ENCODE data around the gene TLR4. TPM values are rescaled to one million over a fixed set of nuclear protein-coding genes. Genes with fewer than 3 reads are reported as not detected.

Gene TLR4
- total RNA-seq, 2 experiments from 2014 or later = 4.4 to 10.4 TPM

GRCh38 chr9:117742131-117742530 lies 37.9 kb downstream of the TLR4 start:
- H3K79me2 ChIP-seq (ENCODE audit: insufficient read depth, low read depth, low read length) = no peaks in the 10 kb centered on the region
- CTCF ChIA-PET (ENCODE audit: unreplicated experiment) = no interaction called here
- H3K4me2 ChIP-seq (ENCODE audit: low read length) = no peak overlapping the region
- TF ChIP-seq CTCF (conservative IDR thresholded peaks at IDR 0.05; ENCODE audit: low read length) (no peak), EZH2phosphoT487 (IDR thresholded peaks at IDR 0.05; ENCODE audit: borderline replicate concordance, low read depth, low read length) (no peak)
- POLR2A ChIA-PET = interaction anchor here (1.0 kb wide), 1 partner anchor 16 kb away, joined by 3 read pairs; no protein-coding TSS in a partner anchor
- no peaks in the 10 kb centered on the region for H3K9me2 ChIP-seq (ENCODE audit: insufficient read depth, low read length)
- no TSS peak for BruUV-seq (replicated peaks)
- H2AFZ ChIP-seq (ENCODE audit: low read length) = no peak overlapping the region
- no peaks in the 10 kb centered on the region for H4K20me1 ChIP-seq (ENCODE audit: insufficient read depth, low read length)
- no peak overlapping the region for H3K4me3 ChIP-seq (ENCODE audit: low read depth, low read length, poor library complexity, severe bottlenecking)
- no peaks in the 10 kb centered on the region for H3K36me3 ChIP-seq (ENCODE audit: insufficient read depth, low read length)
- H3K27ac ChIP-seq (ENCODE audit: low read depth, low read length, poor library complexity, severe bottlenecking) = no peak overlapping the region
- intact Hi-C loops (cut with micrococcal nuclease; ENCODE audit: unreplicated experiment) = no loop called here
- no peaks in the 10 kb centered on the region for H3K9me3 ChIP-seq (ENCODE audit: low read length)
- no peaks in the 10 kb centered on the region for H3K4me1 ChIP-seq (ENCODE audit: insufficient read depth, low read length, poor library complexity, severe bottlenecking)
- DNase-seq (ENCODE audit: low spot score) = no peak

GRCh38 chr9:117744369-117744768 lies 40.2 kb downstream of the TLR4 start:
- intact Hi-C loops (cut with micrococcal nuclease; ENCODE audit: unreplicated experiment) = no loop called here
- no peaks in the 10 kb centered on the region for H3K36me3 ChIP-seq (ENCODE audit: insufficient read depth, low read length)
- H4K20me1 ChIP-seq (ENCODE audit: insufficient read depth, low read length) = no peaks in the 10 kb centered on the region
- H3K27ac ChIP-seq (ENCODE audit: low read depth, low read length, poor library complexity, severe bottlenecking) = no peak overlapping the region
- ChIA-PET CTCF (ENCODE audit: unreplicated experiment) (no interaction called here), POLR2A (interaction anchor here (1.7 kb wide), 1 partner anchor 93 kb away, joined by 3 read pairs; no protein-coding TSS in a partner anchor)
- H3K4me2 ChIP-seq (ENCODE audit: low read length) = no peak overlapping the region
- H3K79me2 ChIP-seq (ENCODE audit: insufficient read depth, low read depth, low read length) = no peaks in the 10 kb centered on the region
- no peaks in the 10 kb centered on the region for H3K9me3 ChIP-seq (ENCODE audit: low read length)
- no peak overlapping the region for H3K4me3 ChIP-seq (ENCODE audit: low read depth, low read length, poor library complexity, severe bottlenecking)
- no peaks in the 10 kb centered on the region for H3K9me2 ChIP-seq (ENCODE audit: insufficient read depth, low read length)
- DNase-seq (ENCODE audit: low spot score) = no peak
- TF ChIP-seq EZH2phosphoT487 (IDR thresholded peaks at IDR 0.05; ENCODE audit: borderline replicate concordance, low read depth, low read length) (no peak), CTCF (conservative IDR thresholded peaks at IDR 0.05; ENCODE audit: low read length) (no peak)
- no peaks in the 10 kb centered on the region for H3K4me1 ChIP-seq (ENCODE audit: insufficient read depth, low read length, poor library complexity, severe bottlenecking)
- H2AFZ ChIP-seq (ENCODE audit: low read length) = no peak overlapping the region
- no TSS peak for BruUV-seq (replicated peaks)

- no peaks in the 10 kb centered on the region for H3K9me2 ChIP-seq (ENCODE audit: insufficient read depth, low read length)
- H3K79me2 ChIP-seq (ENCODE audit: insufficient read depth, low read depth, low read length) = no peaks in the 10 kb centered on the region
- no peak overlapping the region for H2AFZ ChIP-seq (ENCODE audit: low read length)
- TF ChIP-seq CTCF (conservative IDR thresholded peaks at IDR 0.05; ENCODE audit: low read length) (no peak), EZH2phosphoT487 (IDR thresholded peaks at IDR 0.05; ENCODE audit: borderline replicate concordance, low read depth, low read length) (no peak)
- no peak overlapping the region for H3K27ac ChIP-seq (ENCODE audit: low read depth, low read length, poor library complexity, severe bottlenecking)
- intact Hi-C loops (cut with micrococcal nuclease; ENCODE audit: unreplicated experiment) = no loop called here
- DNase-seq (ENCODE audit: low spot score) = no peak
- no TSS peak for BruUV-seq (replicated peaks)
- no peak overlapping the region for H3K4me3 ChIP-seq (ENCODE audit: low read depth, low read length, poor library complexity, severe bottlenecking)
- no peaks in the 10 kb centered on the region for H4K20me1 ChIP-seq (ENCODE audit: insufficient read depth, low read length)
- H3K9me3 ChIP-seq (ENCODE audit: low read length) = no peaks in the 10 kb centered on the region
- no peaks in the 10 kb centered on the region for H3K4me1 ChIP-seq (ENCODE audit: insufficient read depth, low read length, poor library complexity, severe bottlenecking)
- H3K36me3 ChIP-seq (ENCODE audit: insufficient read depth, low read length) = no peaks in the 10 kb centered on the region
- POLR2A ChIA-PET = no interaction called here
- H3K4me2 ChIP-seq (ENCODE audit: low read length) = no peak overlapping the region
- CTCF ChIA-PET (ENCODE audit: unreplicated experiment) = no interaction called here
Observed at GRCh38 chr9:117744856-117745389, 40.7 kb downstream of the TLR4 start.
